Endothelial cell of umbilical vein (primary cell): ENCODE results near the gene FABP1. TPM values are rescaled to one million over a fixed set of nuclear protein-coding genes. Genes with fewer than 3 reads are reported as not detected.

Experiments
- BruUV-seq: library from RNA; stranded (reverse); fragments of 400-500 nt; replicated peaks from 2 replicates; lab custom pipeline; 2021; lab: Mats Ljungman, UMichigan
- CTCF ChIA-PET: fragments of 300-600, 350-600 bp; sonication (Branson Sonifier 250); formaldehyde crosslinking; loops from one replicate; lab custom pipeline; 2021; ENCODE audit warnings: antibody characterized with exemption, inconsistent platforms; lab: Charles Lee
- POLR2A ChIA-PET: fragments of 300-600, 350-600 bp; sonication (Branson Sonifier 250); formaldehyde crosslinking; loops from one replicate; lab custom pipeline; 2021; ENCODE audit warnings: antibody characterized with exemption, inconsistent platforms; lab: Charles Lee
- DNase-seq: peaks from one replicate; pipeline ENCODE4 v3.0.0-alpha.2; 2011; ENCODE audit warnings: low read depth, low spot score
- FAIRE-seq: peaks from 2 replicates; lab custom pipeline; 2011; peaks lifted over from hg19 to GRCh38; lab: Jason Lieb, UNC
- H2AFZ ChIP-seq: 2 replicates; pipeline ENCODE4 v1.6.0; 2012; ENCODE audit warnings: low read depth, low read length, control low read depth, inconsistent platforms
- H3K27ac ChIP-seq: 2 replicates; pipeline ENCODE4 v1.5.1; 2011; ENCODE audit warnings: low read depth, mild to moderate bottlenecking, control low read depth, low read length, moderate library complexity; ENCODE audit not compliant: insufficient read depth
- H3K27me3 ChIP-seq, 2 experiments: 2 replicates each; pipeline versions ENCODE4 v1.6.0 to v1.6.1; 2011; ENCODE audit warnings: low read length in 2 of 2, mixed read lengths in 1 of 2; ENCODE audit not compliant: control insufficient read depth in 2 of 2, insufficient read depth in 2 of 2
- H3K36me3 ChIP-seq, 2 experiments: 2 replicates in 1 of 2; 3 replicates in 1 of 2; pipeline ENCODE4 v1.5.1; 2011; ENCODE audit warnings: low read length in 2 of 2, mild to moderate bottlenecking in 1 of 2, moderate library complexity in 1 of 2; ENCODE audit not compliant: control insufficient read depth in 2 of 2, insufficient read depth in 2 of 2; ENCODE audit errors: extremely low read depth in 1 of 2
- H3K4me1 ChIP-seq: 3 replicates; pipeline ENCODE4 v1.5.1; 2011; ENCODE audit warnings: mild to moderate bottlenecking, low read length; ENCODE audit not compliant: control insufficient read depth, insufficient read depth; ENCODE audit errors: extremely low read depth
- H3K4me2 ChIP-seq: 2 replicates; pipeline ENCODE4 v1.6.1; 2011; ENCODE audit warnings: low read length, control low read depth, mixed read lengths; ENCODE audit not compliant: insufficient read depth
- H3K4me3 ChIP-seq, 3 experiments: fragments of 200-600 bp in 1 of 3; sonication (generic), shearing (Covaris generic) in 1 of 3; replicated peaks in 1 of 3; 2 replicates each; pipeline ENCODE4 v1.5.1; 2011 to 2016; ENCODE audit warnings: control low read depth in 3 of 3, low read length in 3 of 3, mild to moderate bottlenecking in 2 of 3, inconsistent platforms in 1 of 3, low read depth in 1 of 3, moderate library complexity in 1 of 3; ENCODE audit not compliant: insufficient read depth in 1 of 3
- H3K79me2 ChIP-seq: 2 replicates; pipeline ENCODE4 v1.6.0; 2012; ENCODE audit warnings: low read length, inconsistent platforms; ENCODE audit not compliant: control insufficient read depth, insufficient read depth
- H3K9ac ChIP-seq: replicated peaks from 2 replicates; pipeline ENCODE3; 2011; ENCODE audit warnings: low read length, control low read depth; ENCODE audit not compliant: insufficient read depth; ENCODE audit errors: extremely low read depth
- H3K9me1 ChIP-seq: replicated peaks from 3 replicates; pipeline ENCODE4 v1.6.0; 2011; ENCODE audit warnings: mild to moderate bottlenecking, low read length; ENCODE audit not compliant: control insufficient read depth, insufficient read depth; ENCODE audit errors: extremely low read depth
- H3K9me3 ChIP-seq: replicated peaks from 2 replicates; pipeline ENCODE4 v1.5.1; 2012; ENCODE audit warnings: low read length, inconsistent platforms; ENCODE audit not compliant: control insufficient read depth, insufficient read depth
- H4K20me1 ChIP-seq: replicated peaks from 2 replicates; pipeline ENCODE3; 2011; ENCODE audit warnings: mild to moderate bottlenecking, low read length; ENCODE audit not compliant: control insufficient read depth, insufficient read depth; ENCODE audit errors: extremely low read depth
- CTCF ChIP-seq, 2 donors: IDR thresholded peaks; 1 replicate in 1 of 2; 2 replicates in 1 of 2; pipeline ENCODE4 v1.5.1; 2011; ENCODE audit warnings: low read length in 2 of 2, mild to moderate bottlenecking in 2 of 2, moderate library complexity in 2 of 2, control low read depth in 1 of 2, inconsistent platforms in 1 of 2, low read depth in 1 of 2; ENCODE audit not compliant: insufficient read depth in 1 of 2; ENCODE audit errors: extremely low read depth in 1 of 2
- EZH2 ChIP-seq: IDR thresholded peaks from 2 replicates; pipeline ENCODE4 v1.6.1; 2012; ENCODE audit warnings: borderline replicate concordance, low read depth, mild to moderate bottlenecking, moderate library complexity, low read length, inconsistent platforms; ENCODE audit not compliant: severe bottlenecking
- FOS ChIP-seq: IDR thresholded peaks from 2 replicates; pipeline ENCODE4 v1.6.1; 2011; ENCODE audit warnings: mild to moderate bottlenecking, low read length, moderate library complexity, borderline replicate concordance; ENCODE audit not compliant: insufficient read depth
- GATA2 ChIP-seq: IDR thresholded peaks from 2 replicates; pipeline ENCODE4 v1.7.0; 2011; ENCODE audit warnings: low read depth, mild to moderate bottlenecking, moderate library complexity, mixed read lengths, low read length; ENCODE audit not compliant: insufficient read length, insufficient read depth
- JUN ChIP-seq: IDR thresholded peaks from 2 replicates; pipeline ENCODE4 v1.6.1; 2011; ENCODE audit warnings: borderline replicate concordance, low read depth; ENCODE audit not compliant: insufficient read length, insufficient read depth
- MAX ChIP-seq: IDR thresholded peaks from 2 replicates; pipeline ENCODE4 v1.6.1; 2011; ENCODE audit not compliant: insufficient read depth, insufficient read length
- MYC ChIP-seq: IDR thresholded peaks from one replicate; pipeline ENCODE4 v1.6.1; 2011; ENCODE audit warnings: mild to moderate bottlenecking, low read depth, low read length
- POLR2A ChIP-seq: IDR thresholded peaks from 2 replicates; pipeline ENCODE4 v1.6.1; 2012; ENCODE audit warnings: low read depth, mild to moderate bottlenecking, control low read depth, low read length
- POLR2AphosphoS5 ChIP-seq: IDR thresholded peaks from 2 replicates; pipeline ENCODE4 v1.6.1; 2012; ENCODE audit warnings: low read depth, mild to moderate bottlenecking, control low read depth, low read length, moderate library complexity; ENCODE audit not compliant: insufficient read depth
- dilution Hi-C: fragments of 300-500 bp; cut with MboI; formaldehyde crosslinking; loops from one replicate; pipeline ENCODE4 v1.15.0; 2019; ENCODE audit warnings: low sequenced_read_pairs; ENCODE audit not compliant: extremely low pct_ligation_motif_present
- intact Hi-C: fragments of 100-400 bp; cut with micrococcal nuclease; formaldehyde crosslinking; loops from one replicate; pipeline ENCODE4 v1.10.0; 2022
- polyA plus RNA-seq, 4 experiments: library from polyadenylated mRNA; depleted of rRNA in 3 of 4; stranded (reverse) in 3 of 4; unstranded in 1 of 4; fragments of >200 nt; gene quantifications; 2 replicates each; pipeline versions ENCODE4 v1.2.1 to v1.2.3, GENCODE V29; 2011 to 2012; ENCODE audit warnings: missing spikeins in 1 of 4
- total RNA-seq: library from RNA; stranded (reverse); gene quantifications from 2 replicates; pipeline ENCODE4 v1.2.3, GENCODE V29; 2021

FABP1 gene
- total and polyA plus RNA-seq, 2 donors (not counting 3 experiments of a cell fraction or from before 2014, with no cell fraction given): not detected

GRCh38 chr2:88116669-88117432 is 11.0 kb downstream of the FABP1 start:
- Histone ChIP-seq H4K20me1 (no peaks in the 10 kb centered on the region), H3K9me1 (no peaks in the 10 kb centered on the region), H3K4me1 (no peaks in the 10 kb centered on the region), H3K4me2 (no peak overlapping the region), H3K9ac (no peak overlapping the region), H3K79me2 (no peaks in the 10 kb centered on the region), H3K4me3 (no peak overlapping the region), H3K36me3 (no peaks in the 10 kb centered on the region), H3K9me3 (no peaks in the 10 kb centered on the region), H2AFZ (no peak overlapping the region), H3K27ac (no peak overlapping the region), H3K27me3 (no peaks in the 10 kb centered on the region)
- FAIRE-seq (no peak), DNase-seq (no peak)
- intact Hi-C loops: no loop called here
- no TSS peak for BruUV-seq
- POLR2A ChIA-PET: no interaction called here
- TF ChIP-seq EZH2 (no peak), MAX (no peak), MYC (no peak), CTCF (IDR thresholded peaks at IDR 0.05; ENCODE audit: extremely low read depth in 1 of 2, insufficient read depth in 1 of 2, low read depth in 1 of 2, low read length in 2 of 2) (no peak), JUN (no peak), FOS (no peak), POLR2A (no peak), POLR2AphosphoS5 (no peak), GATA2 (no peak)
- dilution Hi-C loops: no loop called here
- CTCF ChIA-PET: no interaction called here
